ENCODE measurements around the gene ADGRG2.

DNA sequence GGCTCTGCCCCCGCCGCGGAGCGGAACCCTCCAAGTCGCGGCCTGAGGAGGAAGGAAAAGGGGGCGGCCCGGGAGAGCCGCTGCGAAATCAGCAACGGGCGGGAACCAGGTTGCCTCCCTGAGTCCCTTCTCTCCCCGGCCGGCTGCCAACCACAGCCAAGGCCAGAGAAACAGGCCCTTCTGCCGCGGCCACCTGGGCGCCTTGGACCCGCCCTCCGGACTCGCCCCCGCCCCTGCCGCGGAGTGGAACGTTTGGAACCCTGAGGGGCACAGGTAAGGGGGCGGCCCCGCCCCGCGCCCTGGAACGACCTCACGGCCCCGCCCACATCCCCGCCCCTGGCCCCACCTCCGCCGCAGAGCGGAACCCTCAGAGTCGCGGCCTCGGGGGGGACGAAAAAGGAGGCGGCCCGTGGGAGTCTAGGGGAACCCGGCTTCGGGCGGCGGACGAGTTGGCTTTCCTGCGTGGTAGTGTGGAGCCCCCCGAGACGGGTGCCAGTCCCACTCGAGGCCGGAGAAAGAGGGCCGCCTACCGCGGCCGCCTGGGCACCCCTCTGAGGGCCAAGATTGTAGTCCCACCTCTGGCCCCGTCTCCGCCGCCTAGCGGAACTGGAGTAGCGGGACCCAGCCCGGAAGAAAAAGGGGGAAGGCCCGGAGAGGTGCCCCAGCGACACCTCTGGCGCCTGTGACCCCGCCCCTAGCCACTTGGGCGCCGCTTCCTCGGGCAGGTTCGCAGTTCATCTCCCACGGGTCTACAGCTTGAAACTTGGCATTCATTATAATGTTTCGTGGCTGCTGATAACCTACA, 137.7 kb downstream of the ADGRG2 start:
- TF ChIP-seq, protein P1, sequence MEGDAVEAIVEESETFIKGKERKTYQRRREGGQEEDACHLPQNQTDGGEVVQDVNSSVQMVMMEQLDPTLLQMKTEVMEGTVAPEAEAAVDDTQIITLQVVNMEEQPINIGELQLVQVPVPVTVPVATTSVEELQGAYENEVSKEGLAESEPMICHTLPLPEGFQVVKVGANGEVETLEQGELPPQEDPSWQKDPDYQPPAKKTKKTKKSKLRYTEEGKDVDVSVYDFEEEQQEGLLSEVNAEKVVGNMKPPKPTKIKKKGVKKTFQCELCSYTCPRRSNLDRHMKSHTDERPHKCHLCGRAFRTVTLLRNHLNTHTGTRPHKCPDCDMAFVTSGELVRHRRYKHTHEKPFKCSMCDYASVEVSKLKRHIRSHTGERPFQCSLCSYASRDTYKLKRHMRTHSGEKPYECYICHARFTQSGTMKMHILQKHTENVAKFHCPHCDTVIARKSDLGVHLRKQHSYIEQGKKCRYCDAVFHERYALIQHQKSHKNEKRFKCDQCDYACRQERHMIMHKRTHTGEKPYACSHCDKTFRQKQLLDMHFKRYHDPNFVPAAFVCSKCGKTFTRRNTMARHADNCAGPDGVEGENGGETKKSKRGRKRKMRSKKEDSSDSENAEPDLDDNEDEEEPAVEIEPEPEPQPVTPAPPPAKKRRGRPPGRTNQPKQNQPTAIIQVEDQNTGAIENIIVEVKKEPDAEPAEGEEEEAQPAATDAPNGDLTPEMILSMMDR (conservative IDR thresholded peaks at IDR 0.05) = peak; percentile 11; the same call in 1 of the 2 replicates
- 0 out of 2 replicates have a peak, but pooled peaks have one; percentile 27 for TF ChIP-seq ZFX (IDR thresholded peaks at IDR 0.05)

Measured in C4-2B (cell line).